Caco-2 (cell line): ENCODE data around the gene DUSP1. TPM values are rescaled to one million over a fixed set of nuclear protein-coding genes. Genes with fewer than 3 reads are reported as not detected.
A peak's percentile ranks its signal among the peaks of the same experiment; 100 is the strongest.

Source experiments
- BruUV-seq: library from RNA; stranded (reverse); fragments of 400-500 nt; replicated peaks from 2 replicates; lab custom pipeline; 2021; lab: Mats Ljungman, UMichigan
- CTCF ChIA-PET: fragments of 300-600 bp; sonication (Branson Sonifier 250); formaldehyde crosslinking; loops from one replicate; lab custom pipeline; 2022; ENCODE audit warnings: antibody characterized with exemption; lab: Charles Lee
- POLR2A ChIA-PET: fragments of 300-600 bp; sonication (Branson Sonifier 250); formaldehyde crosslinking; loops from one replicate; lab custom pipeline; 2022; ENCODE audit warnings: antibody characterized with exemption; lab: Charles Lee
- DNase-seq, 2 experiments: peaks; one replicate each; pipeline versions ENCODE4 v3.0.0 to v3.0.0-alpha.2; 2020 to 2022
- H3K27me3 ChIP-seq: replicated peaks from 2 replicates; pipeline ENCODE4 v1.6.0; 2011; ENCODE audit warnings: low read length; ENCODE audit not compliant: control insufficient read depth, insufficient read depth
- H3K36me3 ChIP-seq: 2 replicates; pipeline ENCODE4 v1.5.1; 2011; ENCODE audit warnings: low read length; ENCODE audit not compliant: control insufficient read depth, insufficient read depth
- H3K4me1 ChIP-seq: fragments of 250-450 bp; sonication (Bioruptor Pico); 2 replicates; pipeline ENCODE4 v1.5.1; 2020; ENCODE audit warnings: mild to moderate bottlenecking
- H3K4me3 ChIP-seq: 2 replicates; pipeline ENCODE4 v1.5.1; 2011; ENCODE audit warnings: low read depth, mild to moderate bottlenecking, control low read depth, low read length
- H3K9me3 ChIP-seq: fragments of 250-450 bp; sonication (Bioruptor Pico); 2 replicates; pipeline ENCODE4 v1.5.1; 2020; ENCODE audit warnings: mild to moderate bottlenecking, moderate library complexity
- H3K27ac Mint-ChIP-seq: one replicate; pipeline ENCODE4 v1.8.0; 2022; ENCODE audit warnings: mixed read lengths; ENCODE audit not compliant: unreplicated experiment
- H3K27me3 Mint-ChIP-seq: one replicate; pipeline ENCODE4 v1.8.0; 2022; ENCODE audit warnings: mixed read lengths; ENCODE audit not compliant: insufficient read depth, unreplicated experiment
- H3K36me3 Mint-ChIP-seq: one replicate; pipeline ENCODE4 v1.8.0; 2022; ENCODE audit warnings: mild to moderate bottlenecking, mixed read lengths; ENCODE audit not compliant: insufficient read depth, unreplicated experiment
- H3K4me1 Mint-ChIP-seq: one replicate; pipeline ENCODE4 v1.8.0; 2022; ENCODE audit warnings: low read depth, mixed read lengths; ENCODE audit not compliant: unreplicated experiment
- H3K4me3 Mint-ChIP-seq: one replicate; pipeline ENCODE4 v1.8.0; 2022; ENCODE audit warnings: mild to moderate bottlenecking, moderate library complexity, mixed read lengths; ENCODE audit not compliant: unreplicated experiment
- H3K9me3 Mint-ChIP-seq: one replicate; pipeline ENCODE4 v1.8.0; 2022; ENCODE audit warnings: mixed read lengths; ENCODE audit not compliant: unreplicated experiment
- intact Hi-C: fragments of 100-400 bp; cut with micrococcal nuclease; formaldehyde crosslinking; loops from one replicate; pipeline ENCODE4 v1.10.0; 2022; ENCODE audit not compliant: unreplicated experiment
- total RNA-seq: library from RNA; stranded (reverse); gene quantifications from 2 replicates; pipeline ENCODE4 v1.2.3, GENCODE V29; 2022
- TF ChIP-seq, protein P1 (sequence below), 2 experiments: fragments of 200-600 bp in 1 of 2; IDR thresholded peaks; 1 replicate in 1 of 2; 2 replicates in 1 of 2; pipeline versions ENCODE4 v1.5.1 to v1.8.0; 2011 to 2022; ENCODE audit warnings: antibody characterized with exemption in 1 of 2, control low read depth in 1 of 2, inconsistent platforms in 1 of 2, low read depth in 1 of 2, low read length in 1 of 2, mild to moderate bottlenecking in 1 of 2, moderate library complexity in 1 of 2; ENCODE audit not compliant: insufficient read depth in 1 of 2, severe bottlenecking in 1 of 2, unreplicated experiment in 1 of 2

DUSP1 gene
- total RNA-seq, 1 experiment from 2014 or later = 28.3 TPM

DNA sequence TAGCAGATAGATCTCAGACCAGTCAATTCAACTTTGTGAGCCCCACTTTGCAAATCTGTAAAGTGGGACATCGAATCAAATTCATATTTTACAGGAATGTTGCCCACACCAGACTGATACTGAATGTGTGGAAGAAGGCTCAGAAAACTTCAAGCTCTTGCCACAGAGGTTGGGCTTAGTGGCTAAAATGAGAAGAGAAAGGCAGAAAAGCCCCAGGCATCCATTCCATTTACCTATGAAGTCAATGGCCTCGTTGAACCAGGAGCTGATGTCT is 1.7 kb downstream of the DUSP1 start:
- no peak for DNase-seq
- Histone ChIP-seq H3K4me1 (peaks cover 39% of the 10 kb centered on the region), H3K27me3 (no peaks in the 10 kb centered on the region), H3K9me3 (no peaks in the 10 kb centered on the region), H3K36me3 (peaks cover 5% of the 10 kb centered on the region; the same call in 1 of the 2 replicates), H3K4me3 (peak overlapping the region; percentile 96)
- intact Hi-C loops = no loop called here
- POLR2A ChIA-PET = interaction anchor here (4.5 kb wide), 1 partner anchor 90 kb away, joined by 94 read pairs; no protein-coding TSS in a partner anchor
- Mint-ChIP-seq H3K27ac (peak overlapping the region; percentile 96), H3K9me3 (no peaks in the 10 kb centered on the region), H3K36me3 (peaks cover 79% of the 10 kb centered on the region), H3K27me3 (no peaks in the 10 kb centered on the region), H3K4me3 (peak overlapping the region; percentile 89), H3K4me1 (peaks cover 38% of the 10 kb centered on the region)
- CTCF ChIA-PET = no interaction called here
- TF ChIP-seq, protein P1, sequence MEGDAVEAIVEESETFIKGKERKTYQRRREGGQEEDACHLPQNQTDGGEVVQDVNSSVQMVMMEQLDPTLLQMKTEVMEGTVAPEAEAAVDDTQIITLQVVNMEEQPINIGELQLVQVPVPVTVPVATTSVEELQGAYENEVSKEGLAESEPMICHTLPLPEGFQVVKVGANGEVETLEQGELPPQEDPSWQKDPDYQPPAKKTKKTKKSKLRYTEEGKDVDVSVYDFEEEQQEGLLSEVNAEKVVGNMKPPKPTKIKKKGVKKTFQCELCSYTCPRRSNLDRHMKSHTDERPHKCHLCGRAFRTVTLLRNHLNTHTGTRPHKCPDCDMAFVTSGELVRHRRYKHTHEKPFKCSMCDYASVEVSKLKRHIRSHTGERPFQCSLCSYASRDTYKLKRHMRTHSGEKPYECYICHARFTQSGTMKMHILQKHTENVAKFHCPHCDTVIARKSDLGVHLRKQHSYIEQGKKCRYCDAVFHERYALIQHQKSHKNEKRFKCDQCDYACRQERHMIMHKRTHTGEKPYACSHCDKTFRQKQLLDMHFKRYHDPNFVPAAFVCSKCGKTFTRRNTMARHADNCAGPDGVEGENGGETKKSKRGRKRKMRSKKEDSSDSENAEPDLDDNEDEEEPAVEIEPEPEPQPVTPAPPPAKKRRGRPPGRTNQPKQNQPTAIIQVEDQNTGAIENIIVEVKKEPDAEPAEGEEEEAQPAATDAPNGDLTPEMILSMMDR (IDR thresholded peaks at IDR 0.05; ENCODE audit: insufficient read depth in 1 of 2, low read depth in 1 of 2, low read length in 1 of 2, severe bottlenecking in 1 of 2, unreplicated experiment in 1 of 2) = no peak
- BruUV-seq = no TSS peak

DNA sequence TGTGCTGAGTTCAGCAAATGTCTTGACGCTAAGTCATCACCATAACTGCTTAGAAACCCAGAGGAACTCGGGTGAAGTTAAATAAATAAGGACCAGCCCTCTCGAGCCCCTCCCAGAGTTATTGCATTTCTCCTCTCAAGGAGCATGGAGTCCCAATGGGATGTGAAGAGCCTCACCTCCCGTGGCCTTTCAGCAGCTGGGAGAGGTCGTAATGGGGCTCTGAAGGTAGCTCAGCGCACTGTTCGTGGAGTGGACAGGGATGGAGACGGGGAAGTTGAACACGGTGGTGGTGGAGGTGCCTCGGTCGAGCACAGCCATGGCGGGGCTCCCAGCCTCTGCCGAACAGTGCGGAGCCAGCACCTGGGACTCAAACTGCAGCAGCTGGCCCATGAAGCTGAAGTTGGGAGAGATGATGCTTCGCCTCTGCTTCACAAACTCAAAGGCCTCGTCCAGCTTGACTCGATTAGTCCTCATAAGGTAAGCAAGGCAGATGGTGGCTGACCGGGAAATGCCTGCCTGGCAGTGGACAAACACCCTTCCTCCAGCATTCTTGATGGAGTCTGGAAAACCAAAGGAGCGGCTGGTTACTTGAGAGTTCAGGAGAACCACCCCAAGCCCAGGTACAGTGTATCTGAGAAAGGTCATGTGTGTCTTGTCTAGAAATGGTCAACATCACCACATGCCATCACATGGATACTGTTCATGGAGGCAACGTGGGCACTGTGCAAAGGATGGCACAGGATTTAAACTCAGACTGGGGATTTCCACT is 2.2 kb downstream of the DUSP1 start:
- H3K9me3 ChIP-seq = no peaks in the 10 kb centered on the region
- no TSS peak for BruUV-seq
- Mint-ChIP-seq H3K36me3 (peaks cover 84% of the 10 kb centered on the region), H3K4me3 (peak overlapping the region; percentile 89), H3K9me3 (no peaks in the 10 kb centered on the region), H3K27me3 (no peaks in the 10 kb centered on the region), H3K27ac (peak overlapping the region; percentile 96), H3K4me1 (peaks cover 35% of the 10 kb centered on the region)
- no peaks in the 10 kb centered on the region for H3K27me3 ChIP-seq
- TF ChIP-seq, protein P1 (IDR thresholded peaks at IDR 0.05; ENCODE audit: insufficient read depth in 1 of 2, low read depth in 1 of 2, low read length in 1 of 2, severe bottlenecking in 1 of 2, unreplicated experiment in 1 of 2) = no peak
- H3K36me3 ChIP-seq = peaks cover 5% of the 10 kb centered on the region; the same call in 1 of the 2 replicates
- no peak overlapping the region for H3K4me3 ChIP-seq
- ChIA-PET CTCF (no interaction called here), POLR2A (interaction anchor here (4.5 kb wide), 1 partner anchor 91 kb away, joined by 94 read pairs; no protein-coding TSS in a partner anchor)
- no peak for DNase-seq
- intact Hi-C loops = no loop called here
- peaks cover 34% of the 10 kb centered on the region for H3K4me1 ChIP-seq

DNA sequence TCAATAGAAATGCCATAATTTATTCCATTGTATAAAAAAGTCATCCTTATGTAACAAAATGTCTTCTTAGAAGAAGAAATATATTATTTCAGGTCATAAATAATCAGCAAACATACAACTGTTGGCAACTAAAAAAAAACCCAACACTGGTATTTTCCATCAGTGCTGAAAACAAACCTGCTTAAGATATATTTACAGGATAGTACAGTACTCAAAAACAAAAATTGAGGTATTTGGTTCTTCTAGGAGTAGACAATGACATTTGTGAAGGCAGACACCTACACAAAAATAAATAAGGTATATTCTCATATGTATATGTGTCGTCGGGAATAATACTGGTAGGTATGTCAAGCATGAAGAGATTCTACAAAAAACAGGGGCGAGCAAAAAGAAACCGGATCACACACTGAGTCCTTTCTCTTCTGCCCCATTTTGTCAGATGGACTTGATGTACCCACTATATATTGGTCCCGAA is 2.9 kb downstream of the DUSP1 start:
- H3K4me1 ChIP-seq = peaks cover 28% of the 10 kb centered on the region
- Mint-ChIP-seq H3K36me3 (peaks cover 84% of the 10 kb centered on the region), H3K4me1 (peaks cover 28% of the 10 kb centered on the region), H3K4me3 (peak overlapping the region; percentile 89), H3K9me3 (no peaks in the 10 kb centered on the region), H3K27ac (peak overlapping the region; percentile 78), H3K27me3 (no peaks in the 10 kb centered on the region)
- TF ChIP-seq, protein P1 (IDR thresholded peaks at IDR 0.05; ENCODE audit: insufficient read depth in 1 of 2, low read depth in 1 of 2, low read length in 1 of 2, severe bottlenecking in 1 of 2, unreplicated experiment in 1 of 2) = no peak
- ChIA-PET CTCF (no interaction called here), POLR2A (no interaction called here)
- no peak overlapping the region for H3K4me3 ChIP-seq
- no TSS peak for BruUV-seq
- DNase-seq = no peak
- H3K9me3 ChIP-seq = no peaks in the 10 kb centered on the region
- H3K27me3 ChIP-seq = no peaks in the 10 kb centered on the region
- H3K36me3 ChIP-seq = peaks cover 5% of the 10 kb centered on the region; the same call in 1 of the 2 replicates
- intact Hi-C loops = no loop called here
